H1 (cell line): ENCODE measurements around the gene LSM4. TPM values are rescaled to one million over a fixed set of nuclear protein-coding genes. Genes with fewer than 3 reads are reported as not detected.

Experiments
- CTCF ChIA-PET: fragments of 300-600 bp; sonication (Branson Sonifier 250); formaldehyde crosslinking; loops from one replicate; lab custom pipeline; 2021; ENCODE audit not compliant: partially characterized antibody; lab: Charles Lee
- POLR2A ChIA-PET: fragments of 300-600 bp; sonication (Branson Sonifier 250); formaldehyde crosslinking; loops from one replicate; lab custom pipeline; 2021; ENCODE audit warnings: inconsistent platforms; ENCODE audit not compliant: partially characterized antibody; lab: Charles Lee
- DNase-seq, 2 experiments: peaks; one replicate each; pipeline versions ENCODE4 v3.0.0 to v3.0.0-alpha.2; 2010 to 2022; ENCODE audit warnings: low spot score in 2 of 2, low read depth in 1 of 2, mixed read lengths in 1 of 2
- FAIRE-seq: peaks from 2 replicates; lab custom pipeline; 2011; peaks lifted over from hg19 to GRCh38; lab: Jason Lieb, UNC
- H2AFZ ChIP-seq: 2 replicates; pipeline ENCODE4 v1.8.1; 2012; ENCODE audit warnings: low read length, inconsistent platforms
- H2AK5ac ChIP-seq: 2 replicates; pipeline ENCODE4 v1.6.1; 2013; ENCODE audit warnings: low read depth, low read length
- H2BK120ac ChIP-seq: replicated peaks from 2 replicates; pipeline ENCODE3; 2013; ENCODE audit warnings: low read depth, low read length, inconsistent platforms
- H2BK12ac ChIP-seq: 2 replicates; pipeline ENCODE4 v1.6.1; 2013; ENCODE audit warnings: low read depth, low read length
- H2BK15ac ChIP-seq: 2 replicates; pipeline ENCODE4 v1.6.1; 2013; ENCODE audit warnings: low read length
- H2BK20ac ChIP-seq: 2 replicates; pipeline ENCODE4 v1.6.1; 2013; ENCODE audit warnings: low read length
- H2BK5ac ChIP-seq: 2 replicates; pipeline ENCODE4 v1.6.1; 2013; ENCODE audit warnings: low read depth, low read length
- H3K14ac ChIP-seq: 2 replicates; pipeline ENCODE4 v1.6.1; 2013; ENCODE audit warnings: inconsistent platforms; ENCODE audit not compliant: insufficient read length
- H3K18ac ChIP-seq: 2 replicates; pipeline ENCODE4 v1.6.1; 2013; ENCODE audit warnings: low read length; ENCODE audit errors: extremely low read depth
- H3K23ac ChIP-seq: 2 replicates; pipeline ENCODE4 v1.6.1; 2013; ENCODE audit warnings: inconsistent platforms; ENCODE audit not compliant: insufficient read length
- H3K23me2 ChIP-seq: 2 replicates; pipeline ENCODE4 v1.6.1; 2013; ENCODE audit warnings: low read depth, low read length
- H3K27ac ChIP-seq: 2 replicates; pipeline ENCODE4 v1.6.1; 2011; ENCODE audit warnings: low read depth, low read length, inconsistent platforms
- H3K27me3 ChIP-seq, 4 experiments: replicated peaks in 1 of 4; 1 replicate in 1 of 4; 2 replicates in 3 of 4; pipeline versions ENCODE4 v1.6.1 to v1.8.1; 2011 to 2013; ENCODE audit warnings: low read length in 3 of 4, mild to moderate bottlenecking in 3 of 4, inconsistent platforms in 2 of 4, mixed read lengths in 2 of 4, moderate library complexity in 1 of 4; ENCODE audit not compliant: control insufficient read depth in 3 of 4, insufficient read depth in 3 of 4; ENCODE audit errors: extremely low read depth in 1 of 4
- H3K36me3 ChIP-seq, 4 experiments: 2 replicates each; pipeline versions ENCODE4 v1.6.1 to v1.8.1; 2011 to 2013; ENCODE audit warnings: mild to moderate bottlenecking in 4 of 4, low read length in 3 of 4, moderate library complexity in 2 of 4, control low read depth in 1 of 4, inconsistent platforms in 1 of 4; ENCODE audit not compliant: insufficient read depth in 4 of 4, control insufficient read depth in 2 of 4
- H3K4ac ChIP-seq: replicated peaks from 2 replicates; pipeline ENCODE3; 2013; ENCODE audit warnings: low read length, low read depth, mixed read lengths, inconsistent platforms; ENCODE audit not compliant: insufficient read length
- H3K4me1 ChIP-seq, 4 experiments: replicated peaks in 1 of 4; 1 replicate in 1 of 4; 2 replicates in 3 of 4; pipeline versions ENCODE4 v1.6.1 to v1.8.1; 2011 to 2013; ENCODE audit warnings: low read length in 3 of 4, inconsistent platforms in 2 of 4, mixed read lengths in 1 of 4; ENCODE audit not compliant: insufficient read depth in 4 of 4, control insufficient read depth in 3 of 4
- H3K4me2 ChIP-seq, 2 experiments: 2 replicates each; pipeline versions ENCODE4 v1.6.1 to v1.8.1; 2011 to 2013; ENCODE audit warnings: low read depth in 2 of 2, low read length in 2 of 2, control low read depth in 1 of 2, inconsistent platforms in 1 of 2, mild to moderate bottlenecking in 1 of 2; ENCODE audit not compliant: insufficient read depth in 1 of 2
- H3K4me3 ChIP-seq, 4 experiments: fragments of 200-600, 300-600 bp in 1 of 4; sonication (generic), shearing (Covaris generic), sonication (Bioruptor Twin) in 1 of 4; 2 replicates each; pipeline versions ENCODE4 v1.5.1 to v1.8.1; 2011 to 2016; ENCODE audit warnings: low read length in 4 of 4, low read depth in 3 of 4, control low read depth in 2 of 4, inconsistent platforms in 2 of 4, mild to moderate bottlenecking in 2 of 4, mixed read lengths in 1 of 4, moderate library complexity in 1 of 4; ENCODE audit not compliant: insufficient read depth in 2 of 4; ENCODE audit errors: extremely low read depth in 1 of 4
- H3K56ac ChIP-seq: replicated peaks from 2 replicates; pipeline ENCODE3; 2013; ENCODE audit warnings: low read depth, mild to moderate bottlenecking, mixed read lengths, low read length, inconsistent platforms; ENCODE audit not compliant: insufficient read length
- H3K79me1 ChIP-seq: 2 replicates; pipeline ENCODE4 v1.6.1; 2013; ENCODE audit warnings: low read depth, low read length, control low read depth
- H3K79me2 ChIP-seq, 2 experiments: 2 replicates each; pipeline versions ENCODE4 v1.6.1 to v1.8.1; 2012 to 2013; ENCODE audit warnings: low read length in 2 of 2, mild to moderate bottlenecking in 2 of 2, inconsistent platforms in 1 of 2; ENCODE audit not compliant: insufficient read depth in 2 of 2, control insufficient read depth in 1 of 2
- H3K9ac ChIP-seq, 4 experiments: replicated peaks in 1 of 4; 1 replicate in 1 of 4; 2 replicates in 3 of 4; pipeline versions ENCODE4 v1.6.1 to v1.8.1; 2011 to 2013; ENCODE audit warnings: low read depth in 3 of 4, low read length in 3 of 4, control low read depth in 2 of 4, mild to moderate bottlenecking in 2 of 4, moderate library complexity in 2 of 4, inconsistent platforms in 1 of 4; ENCODE audit errors: extremely low read depth in 1 of 4
- H3K9me3 ChIP-seq, 2 experiments: 2 replicates each; pipeline versions ENCODE4 v1.6.1 to v1.8.1; 2012 to 2013; ENCODE audit warnings: mild to moderate bottlenecking in 2 of 2, moderate library complexity in 2 of 2, control low read depth in 1 of 2, inconsistent platforms in 1 of 2, low read depth in 1 of 2, low read length in 1 of 2, mixed read lengths in 1 of 2; ENCODE audit not compliant: insufficient read depth in 2 of 2
- H4K20me1 ChIP-seq, 2 experiments: replicated peaks in 1 of 2; 2 replicates each; pipeline versions ENCODE3 to v1.8.1; 2011 to 2013; ENCODE audit warnings: inconsistent platforms in 2 of 2, low read length in 2 of 2, mild to moderate bottlenecking in 1 of 2; ENCODE audit not compliant: insufficient read depth in 2 of 2, control insufficient read depth in 1 of 2
- H4K5ac ChIP-seq: 2 replicates; pipeline ENCODE4 v1.6.1; 2013; ENCODE audit warnings: low read length, low read depth, mixed read lengths, inconsistent platforms; ENCODE audit not compliant: insufficient read length
- H4K8ac ChIP-seq: 2 replicates; pipeline ENCODE4 v1.8.0; 2013; ENCODE audit warnings: mild to moderate bottlenecking, moderate library complexity, low read length, inconsistent platforms; ENCODE audit not compliant: insufficient read depth; ENCODE audit errors: extremely low read depth
- H4K91ac ChIP-seq: replicated peaks from 2 replicates; pipeline ENCODE3; 2013; ENCODE audit warnings: low read length, mixed read lengths, inconsistent platforms; ENCODE audit not compliant: insufficient read length
- BACH1 ChIP-seq: IDR thresholded peaks from 2 replicates; pipeline ENCODE4 v1.6.1; 2012; ENCODE audit warnings: low read length, improper control_type of control experiment
- POLR2A ChIP-seq, 2 experiments: IDR thresholded peaks; 1 replicate in 1 of 2; 2 replicates in 1 of 2; pipeline ENCODE4 v1.6.1; 2011; ENCODE audit warnings: low read depth in 2 of 2, low read length in 2 of 2, mild to moderate bottlenecking in 2 of 2; ENCODE audit errors: control extremely low read depth in 1 of 2
- POLR2AphosphoS5 ChIP-seq: IDR thresholded peaks from 2 replicates; pipeline ENCODE4 v1.6.1; 2011; ENCODE audit warnings: low read depth, low read length
- RAD21 ChIP-seq, 2 experiments: IDR thresholded peaks in 1 of 2; conservative IDR thresholded peaks in 1 of 2; 2 replicates each; pipeline ENCODE4 v1.6.1; 2011; ENCODE audit warnings: low read depth in 2 of 2, low read length in 2 of 2, improper control_type of control experiment in 1 of 2, inconsistent platforms in 1 of 2, mild to moderate bottlenecking in 1 of 2, moderate library complexity in 1 of 2
- RXRA ChIP-seq: IDR thresholded peaks from 2 replicates; pipeline ENCODE4 v1.6.1; 2011; ENCODE audit warnings: low read depth, mild to moderate bottlenecking, low read length, moderate library complexity; ENCODE audit not compliant: insufficient read depth
- SIN3A ChIP-seq, 2 experiments: IDR thresholded peaks in 1 of 2; conservative IDR thresholded peaks in 1 of 2; 2 replicates each; pipeline ENCODE4 v1.6.1; 2011 to 2012; ENCODE audit warnings: low read length in 2 of 2, improper control_type of control experiment in 1 of 2, low read depth in 1 of 2, mild to moderate bottlenecking in 1 of 2
- SUZ12 ChIP-seq: fragments of 200-600 bp; sonication (generic); IDR thresholded peaks from 2 replicates; pipeline ENCODE4 v1.6.1; 2012; ENCODE audit warnings: mild to moderate bottlenecking, inconsistent platforms, low read length, moderate library complexity, mixed read lengths
- WGBS, 2 experiments: shearing (Covaris generic) in 1 of 2; methylation state at CpG; one replicate each; pipeline versions ENCODE4 v1.1.6 to v1.1.7; 2013 to 2015; ENCODE audit warnings: low lambda C conversion rate in 2 of 2, mixed read lengths in 2 of 2, inconsistent platforms in 1 of 2, low coverage in 1 of 2, missing lambda C conversion rate in 1 of 2; ENCODE audit not compliant: insufficient replicate concordance in 2 of 2, insufficient coverage in 1 of 2, insufficient read length in 1 of 2; ENCODE audit errors: extremely low coverage in 1 of 2, missing lambda C conversion rate in 1 of 2; 5-methylcytosine and 5-hydroxymethylcytosine counted together
- polyA plus RNA-seq, 7 experiments: library from polyadenylated mRNA; depleted of rRNA in 3 of 7; stranded (reverse) in 5 of 7; unstranded in 2 of 7; fragments of >200 nt in 5 of 7; fragments of 200-250 nt in 2 of 7; gene quantifications; 1 replicate in 5 of 7; 2 replicates in 1 of 7; 4 replicates in 1 of 7; pipeline versions ENCODE4 v1.2.1 to v1.2.3, GENCODE V29; 2011 to 2013; ENCODE audit warnings: missing spikeins in 2 of 7, mixed read lengths in 2 of 7
- total RNA-seq: library from RNA; stranded (reverse); fragmentation: NEBNext Ultra II Directional; extraction: Animal tissue kit (Norgen Biotek cat#: 25700); gene quantifications from 2 replicates; pipeline ENCODE4 v1.2.1, GENCODE V29; 2021
- TF ChIP-seq, protein P1 (sequence below): IDR thresholded peaks from 2 replicates; pipeline ENCODE4 v1.6.1; 2012; ENCODE audit warnings: low read length, inconsistent platforms

LSM4 gene
- total and polyA plus RNA-seq, 2 of the 8 experiments (the other 6 are each of a cell fraction or from before 2014, with no cell fraction given): 302 to 319 TPM

DNA sequence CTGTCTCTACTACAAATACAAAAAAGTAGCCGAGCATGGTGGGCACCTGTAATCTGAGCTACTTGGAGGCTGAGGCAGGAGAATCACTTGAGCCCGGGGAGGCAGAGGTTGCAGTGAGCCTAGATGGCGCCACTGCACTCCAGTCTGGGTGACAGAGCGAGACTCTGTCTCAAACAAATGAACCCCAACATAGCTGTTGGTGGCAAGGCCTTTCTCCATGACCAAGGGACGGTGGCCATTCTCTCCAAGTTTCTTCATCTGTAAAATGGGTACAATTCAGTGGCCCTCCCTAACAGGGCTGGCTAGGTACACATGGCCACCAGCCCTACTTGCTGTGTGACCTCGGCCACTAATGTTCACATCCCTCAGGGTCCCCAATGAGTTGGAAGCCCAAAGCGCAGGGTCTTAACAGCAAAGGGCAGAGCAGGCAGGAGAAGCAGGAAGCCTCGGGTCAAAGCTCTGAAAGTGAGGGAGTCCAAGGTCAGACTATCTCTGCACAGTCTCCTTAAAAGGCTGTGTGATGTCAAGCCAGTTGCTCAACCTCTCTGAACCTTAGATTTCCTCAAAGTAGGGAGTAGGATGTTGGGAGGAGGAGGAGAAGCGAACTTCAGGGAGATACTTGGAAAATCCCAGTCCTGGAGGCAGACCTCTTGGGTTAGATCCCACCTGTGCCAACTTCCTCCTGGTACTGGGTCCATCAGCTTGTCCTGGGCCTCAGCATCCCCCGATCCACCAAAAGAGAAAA is 44.2 kb downstream of the LSM4 start:
- Histone ChIP-seq H2BK5ac (no peak overlapping the region), H3K36me3 (peaks cover 0 to 5% (median 3%) of the 10 kb centered on the region in 4 experiments; a peak in 3 of 8 replicates), H3K18ac (no peak overlapping the region), H2AK5ac (no peak overlapping the region), H2BK15ac (no peak overlapping the region), H3K56ac (no peak overlapping the region), H2BK20ac (no peak overlapping the region), H3K79me1 (peaks cover 16% of the 10 kb centered on the region; the same call in 1 of the 2 replicates), H3K27ac (no peak overlapping the region), H3K79me2 (peaks cover 0 to 28% of the 10 kb centered on the region in 2 experiments; a peak in 3 of 4 replicates), H3K4ac (no peak overlapping the region), H3K23me2 (peaks cover 10% of the 10 kb centered on the region; the same call in 1 of the 2 replicates), H4K5ac (no peak overlapping the region), H3K23ac (no peak overlapping the region), H3K4me2 (peak overlapping the region; percentile 44 to 71), H2BK120ac (no peak overlapping the region), H3K14ac (no peak overlapping the region), H3K4me1 (peaks cover 4 to 14% (median 10%) of the 10 kb centered on the region in 4 experiments; a peak in 6 of 7 replicates), H3K4me3 (peak overlapping the region; percentile 44 to 95 (median 89); a peak in 7 of 8 replicates), H3K27me3 (no peaks in the 10 kb centered on the region), H3K9ac (peak overlapping the region in 2 of 4 experiments; percentile 60 to 63; a peak in 4 of 7 replicates), H2BK12ac (no peak overlapping the region), H4K20me1 (peaks cover 9 to 24% of the 10 kb centered on the region in 2 experiments), H2AFZ (no peak overlapping the region), H3K9me3 (no peaks in the 10 kb centered on the region), H4K8ac (no peak overlapping the region), H4K91ac (no peak overlapping the region)
- WGBS, 2 experiments: 84% methylated on average over 10 of the region's 10 CpGs; no CpG with 5 or more reads in 1 of the 2 experiments
- DNase-seq (no peak), FAIRE-seq (no peak)
- POLR2A ChIA-PET: interaction anchor here (0.5 to 10.3 kb wide), 21 partner anchors 9 to 395 kb away, joined by 3 to 237 read pairs (median 15); partner anchors contain the start of genes LSM4, MPV17L2, PGPEP1 and RAB3A
- CTCF ChIA-PET: interaction anchor here (0.6 to 13.6 kb wide), 53 partner anchors 8 to 504 kb away, joined by 3 to 242 read pairs (median 7); partner anchors contain the start of genes GDF15, LSM4 and PDE4C
- TF ChIP-seq BACH1 (no peak), SIN3A (conservative IDR thresholded peaks at IDR 0.05 in 1 of 2, IDR thresholded peaks at IDR 0.05 in 1 of 2; ENCODE audit: low read depth in 1 of 2, low read length in 2 of 2) (0 out of 4 replicates have a peak, but pooled peaks of 1 of the 2 experiments have one; percentile 14), POLR2AphosphoS5 (peak; percentile 67), SUZ12 (no peak), RAD21 (IDR thresholded peaks at IDR 0.05 in 1 of 2, conservative IDR thresholded peaks at IDR 0.05 in 1 of 2; ENCODE audit: low read depth in 2 of 2, low read length in 2 of 2) (peak in 1 of 2 experiments; percentile 32; a peak in 1 of 4 replicates), POLR2A (IDR thresholded peaks at IDR 0.05; ENCODE audit: control extremely low read depth in 1 of 2, low read depth in 2 of 2, low read length in 2 of 2) (peak; percentile 30 to 52; a peak in 2 of 3 replicates), RXRA (no peak)
- TF ChIP-seq, protein P1, sequence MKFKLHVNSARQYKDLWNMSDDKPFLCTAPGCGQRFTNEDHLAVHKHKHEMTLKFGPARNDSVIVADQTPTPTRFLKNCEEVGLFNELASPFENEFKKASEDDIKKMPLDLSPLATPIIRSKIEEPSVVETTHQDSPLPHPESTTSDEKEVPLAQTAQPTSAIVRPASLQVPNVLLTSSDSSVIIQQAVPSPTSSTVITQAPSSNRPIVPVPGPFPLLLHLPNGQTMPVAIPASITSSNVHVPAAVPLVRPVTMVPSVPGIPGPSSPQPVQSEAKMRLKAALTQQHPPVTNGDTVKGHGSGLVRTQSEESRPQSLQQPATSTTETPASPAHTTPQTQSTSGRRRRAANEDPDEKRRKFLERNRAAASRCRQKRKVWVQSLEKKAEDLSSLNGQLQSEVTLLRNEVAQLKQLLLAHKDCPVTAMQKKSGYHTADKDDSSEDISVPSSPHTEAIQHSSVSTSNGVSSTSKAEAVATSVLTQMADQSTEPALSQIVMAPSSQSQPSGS: 0 out of 2 replicates have a peak, but pooled peaks have one; percentile 5
